ENCODE results near the gene RASA1. TPM values are rescaled to one million over a fixed set of nuclear protein-coding genes. Genes with fewer than 3 reads are reported as not detected.

RASA1 gene
- total and polyA plus RNA-seq, 9 of the 15 experiments (the other 6 are each of a cell fraction or from before 2014, with no cell fraction given), result 3.2 to 17.3 (median 9.2) TPM

- no peaks in the 10 kb centered on the region for H4K20me1 ChIP-seq (replicated peaks; ENCODE audit: control insufficient read depth, insufficient read depth, low read length)
- H3K9me1 ChIP-seq (ENCODE audit: control insufficient read depth, insufficient read depth, low read length), result no peaks in the 10 kb centered on the region
- H3K27me3 ChIP-seq (ENCODE audit: control insufficient read depth in 2 of 2, insufficient read depth in 2 of 2, low read length in 2 of 2), result no peaks in the 10 kb centered on the region
- no peak overlapping the region for H3K4me2 ChIP-seq (ENCODE audit: insufficient read depth, low read length)
- intact Hi-C loops (cut with micrococcal nuclease), result no loop called here
- POLR2A ChIA-PET, result no interaction called here
- H3K27ac ChIP-seq (ENCODE audit: extremely low read depth, low read depth, low read length), result no peak overlapping the region
- no peak for ATAC-seq
- H3K9me3 ChIP-seq (replicated peaks; ENCODE audit: control insufficient read depth, insufficient read depth, low read depth, low read length), result no peaks in the 10 kb centered on the region
- H3K4me1 ChIP-seq (replicated peaks in 1 of 2; ENCODE audit: control insufficient read depth in 2 of 2, insufficient read depth in 2 of 2, low read length in 2 of 2), result no peaks in the 10 kb centered on the region; a peak in 1 of 5 replicates
- in situ Hi-C loops (cut with MboI), result no loop called here
- no peak overlapping the region for H3K4me3 ChIP-seq
- CTCF ChIA-PET (ENCODE audit: low intra/inter-chr PET ratio), result no interaction called here
- H3K9ac ChIP-seq (ENCODE audit: insufficient read depth in 1 of 2, low read depth in 2 of 2, low read length in 2 of 2), result no peak overlapping the region
- FAIRE-seq, result no peak
- H3K36me3 ChIP-seq (ENCODE audit: control insufficient read depth, insufficient read depth, low read length), result peaks cover 14% of the 10 kb centered on the region; the same call in 2 of the 3 replicates
- DNase-seq (ENCODE audit: extremely low read depth in 1 of 4, low spot score in 3 of 4), result no peak
- no TSS peak for BruUV-seq (replicated peaks)
- H3K79me2 ChIP-seq (ENCODE audit: control insufficient read depth, insufficient read depth, low read length), result peaks cover 10% of the 10 kb centered on the region; the same call in 2 of the 3 replicates
- H2AFZ ChIP-seq (ENCODE audit: low read depth, low read length), result no peak overlapping the region
- TF ChIP-seq ATF6 (CRISPR knock-in tag; IDR thresholded peaks at IDR 0.05), result no peak
- no peak for TF ChIP-seq STAT5A (IDR thresholded peaks at IDR 0.05; ENCODE audit: borderline replicate concordance, low read length)
- TF ChIP-seq ZBTB7A (IDR thresholded peaks at IDR 0.05; ENCODE audit: borderline replicate concordance, control insufficient read depth, low read depth, low read length), result no peak
- TF ChIP-seq PTBP1 (IDR thresholded peaks at IDR 0.05; ENCODE audit: low read depth, low read length), result no peak
- no peak for TF ChIP-seq ZNF3 (CRISPR knock-in tag; IDR thresholded peaks at IDR 0.05)
- TF ChIP-seq ELF4 (CRISPR knock-in tag; IDR thresholded peaks at IDR 0.05), result no peak
- no peak for TF ChIP-seq SP2 (IDR thresholded peaks at IDR 0.05; ENCODE audit: extremely low read depth, low read depth, low read length, poor library complexity, severe bottlenecking)
- TF ChIP-seq DPF2 (IDR thresholded peaks at IDR 0.05), result no peak
- TF ChIP-seq HNRNPK (IDR thresholded peaks at IDR 0.05; ENCODE audit: low read depth, low read length, poor library complexity, severe bottlenecking), result no peak
- no peak for TF ChIP-seq ZNF431 (CRISPR knock-in tag; IDR thresholded peaks at IDR 0.05)
- TF ChIP-seq HOMEZ (CRISPR knock-in tag; IDR thresholded peaks at IDR 0.05), result no peak
- no peak for TF ChIP-seq PHF8 (IDR thresholded peaks at IDR 0.05; ENCODE audit: borderline replicate concordance, low read length)
Observed at GRCh38 chr5:87302061-87302460, 34.4 kb downstream of the RASA1 start.

All from K562 (cell line).